ENCODE results near the gene AFG1L.
"Not testable (repeated sequence)": the region's sequence is repeated elsewhere in the genome, so short reads cannot be mapped to it uniquely, and the experiment has no call there.

AFG1L gene

DNA sequence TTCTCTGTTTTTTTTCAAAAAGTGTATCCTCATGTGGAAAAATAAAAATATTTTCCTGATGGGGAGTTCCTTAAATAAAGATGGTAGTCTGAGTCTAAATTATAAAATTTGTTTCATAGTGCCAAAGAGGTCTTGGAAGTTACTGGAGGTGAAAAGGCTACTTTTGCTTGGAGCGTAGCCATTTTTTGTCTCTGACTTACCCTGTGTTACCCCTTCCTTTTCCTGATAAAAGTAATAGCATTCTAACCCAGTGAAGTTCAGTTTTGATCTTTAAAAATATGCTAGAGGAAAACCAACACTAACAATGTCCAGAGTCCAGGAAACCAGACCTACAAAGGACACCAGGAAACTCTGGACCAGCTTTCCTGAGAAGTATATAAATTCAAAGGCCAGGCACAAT lies 153.6 kb downstream of the AFG1L start:
- DNase-seq (ENCODE audit: insufficient read length, low spot score) (no peak), FAIRE-seq (no peak)

DNA sequence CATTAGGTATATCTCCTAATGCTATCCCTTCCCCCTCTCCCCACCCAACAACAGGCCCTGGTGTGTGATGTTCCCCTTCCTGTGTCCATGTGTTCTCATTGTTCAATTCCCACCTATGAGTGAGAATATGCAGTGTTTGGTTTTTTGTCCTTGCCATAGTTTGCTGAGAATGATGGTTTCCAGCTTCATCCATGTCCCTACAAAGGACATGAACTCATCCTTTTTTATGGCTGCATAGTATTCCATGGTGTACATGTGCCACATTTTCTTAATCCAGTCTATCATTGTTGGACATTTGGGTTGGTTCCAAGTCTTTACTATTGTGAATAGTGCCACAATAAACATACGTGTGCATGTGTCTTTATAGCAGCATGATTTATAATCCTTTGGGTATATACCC lies 154.9 kb downstream of the AFG1L start:
- DNase-seq (ENCODE audit: insufficient read length, low spot score); FAIRE-seq: not testable (repeated sequence)

DNA sequence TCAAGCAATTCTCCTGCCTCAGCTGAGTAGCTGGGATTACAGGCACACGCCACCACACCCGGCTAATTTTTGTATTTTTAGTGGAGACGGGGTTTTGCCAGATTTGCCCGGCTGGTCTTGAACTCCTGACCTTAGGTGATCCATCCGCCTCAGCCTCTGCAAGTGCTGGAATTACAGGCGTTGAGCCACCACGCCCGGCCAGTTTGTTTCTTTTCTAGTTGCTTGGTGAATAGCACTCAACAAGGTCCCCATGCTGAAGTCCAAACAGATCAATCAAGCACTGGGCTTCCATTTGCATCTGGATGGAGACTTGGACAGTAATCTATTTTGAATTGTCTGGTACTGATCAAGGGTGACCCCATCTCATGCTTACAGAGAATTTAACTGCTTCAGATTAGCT lies 157.0 kb downstream of the AFG1L start:
- FAIRE-seq (no peak), DNase-seq (ENCODE audit: insufficient read length, low spot score) (no peak)

DNA sequence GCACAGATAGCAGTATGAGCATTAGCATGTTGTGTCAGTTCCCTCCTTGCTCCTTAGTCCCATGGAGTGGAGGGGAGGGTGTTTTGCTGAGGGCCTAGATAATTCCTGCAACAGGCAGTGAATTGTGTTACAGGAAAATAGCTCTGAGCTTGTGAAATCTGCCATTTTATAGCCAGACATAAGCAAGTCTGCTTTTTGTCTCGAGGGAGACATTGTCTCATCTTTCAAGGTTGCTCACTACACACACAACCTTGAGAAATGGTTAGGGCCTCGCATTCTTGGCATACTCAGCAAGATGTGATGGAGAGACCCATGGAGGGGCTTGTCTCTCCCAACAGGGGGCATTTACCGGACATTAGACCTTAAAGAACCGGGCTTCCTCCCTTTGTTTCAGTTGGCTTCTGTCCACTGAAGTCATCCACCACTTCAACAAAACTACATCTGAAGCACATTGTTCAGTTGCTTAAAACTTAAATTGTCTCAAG lies 157.9 kb downstream of the AFG1L start:
- DNase-seq (ENCODE audit: insufficient read length, low spot score) (no peak), FAIRE-seq (no peak)

DNA sequence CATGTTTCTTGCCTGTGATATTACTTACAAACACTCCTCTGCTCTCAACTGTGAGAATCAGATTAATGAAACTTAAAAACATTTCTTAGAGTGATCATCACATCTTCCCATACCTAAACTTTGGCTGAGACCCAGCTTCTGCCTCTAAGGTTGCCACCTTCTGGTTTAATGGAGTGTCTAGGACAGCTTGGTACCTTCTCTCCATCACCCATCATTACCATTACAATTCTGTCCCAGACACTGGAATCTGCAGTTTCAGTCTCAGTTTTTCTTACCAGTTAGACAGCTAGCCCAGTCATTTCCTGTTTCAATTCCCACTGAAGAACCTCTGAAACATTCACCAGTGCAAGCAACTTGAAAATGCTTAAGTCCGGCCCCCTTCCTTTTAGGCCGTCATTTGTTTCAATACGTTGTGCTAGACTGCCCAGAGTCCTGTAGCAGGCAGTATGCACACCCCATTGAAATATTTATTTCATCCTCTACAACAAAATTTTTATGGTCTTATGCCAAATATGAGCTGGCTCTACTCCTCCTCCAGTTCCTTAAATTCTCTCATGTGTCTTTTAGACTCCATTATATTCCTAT lies 158.8 kb downstream of the AFG1L start:
- DNase-seq (ENCODE audit: insufficient read length, low spot score) (no peak), FAIRE-seq (peak; percentile 65)

DNA sequence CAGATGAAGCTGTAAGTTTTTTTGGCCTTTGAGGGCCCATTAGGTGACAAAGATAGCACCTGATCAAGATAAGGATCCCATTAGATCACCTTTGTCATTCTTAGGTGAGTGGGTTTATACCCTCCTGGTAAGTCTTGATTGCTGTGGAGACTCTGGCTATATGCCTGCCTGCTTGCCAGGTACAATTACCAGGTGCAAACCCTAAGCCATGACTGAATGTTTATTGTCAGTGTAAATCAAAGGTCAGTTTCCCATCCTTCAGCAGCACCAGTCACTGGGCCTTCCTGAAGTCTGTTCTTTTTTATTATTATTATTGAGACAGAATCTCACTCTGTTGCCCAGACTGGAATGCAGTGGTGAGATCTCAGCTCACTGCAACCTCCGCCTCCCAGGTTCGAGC lies 159.5 kb downstream of the AFG1L start:
- DNase-seq (ENCODE audit: insufficient read length, low spot score): no peak
- FAIRE-seq: no peak

DNA sequence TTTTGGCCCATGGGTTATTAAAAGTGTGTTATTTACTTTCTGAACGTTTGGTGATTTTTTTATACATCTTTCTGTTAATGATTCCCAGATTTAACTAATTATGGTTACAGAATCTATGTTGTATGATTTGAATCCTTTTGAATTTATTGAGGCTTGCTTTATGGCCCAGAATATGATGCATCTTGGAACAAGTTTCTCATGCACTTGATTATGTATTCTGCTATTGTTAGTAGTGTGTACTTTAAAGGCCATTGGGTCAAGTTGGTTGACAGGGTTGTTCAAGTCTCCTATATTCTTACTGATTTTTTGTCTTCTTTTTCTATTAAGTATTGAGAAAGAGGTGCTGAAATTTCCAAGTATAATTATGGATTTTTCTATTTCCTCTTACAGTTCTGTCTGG lies 160.8 kb downstream of the AFG1L start:
- FAIRE-seq: no peak
- DNase-seq (ENCODE audit: insufficient read length, low spot score): no peak

DNA sequence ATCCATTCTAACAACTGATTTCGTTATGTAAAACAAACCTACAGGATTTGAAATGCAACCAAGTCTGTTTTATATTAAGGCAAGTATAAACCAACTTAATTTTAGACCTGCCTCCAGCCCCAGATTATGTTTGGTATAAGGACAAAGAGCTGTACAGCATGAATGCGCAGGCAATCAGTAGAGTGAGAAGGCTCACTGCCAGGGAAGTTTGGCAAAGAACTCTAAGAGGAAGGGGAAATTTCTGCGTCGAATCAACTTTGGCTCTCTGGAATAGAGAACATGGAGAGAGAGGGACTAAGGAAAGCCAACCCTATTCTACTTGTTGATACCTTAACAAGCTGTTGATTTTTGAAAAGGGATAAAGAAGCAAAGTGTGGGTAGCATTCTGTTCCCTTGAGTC lies 168.9 kb downstream of the AFG1L start:
- no peak for FAIRE-seq
- no peak for DNase-seq (ENCODE audit: insufficient read length, low spot score)

DNA sequence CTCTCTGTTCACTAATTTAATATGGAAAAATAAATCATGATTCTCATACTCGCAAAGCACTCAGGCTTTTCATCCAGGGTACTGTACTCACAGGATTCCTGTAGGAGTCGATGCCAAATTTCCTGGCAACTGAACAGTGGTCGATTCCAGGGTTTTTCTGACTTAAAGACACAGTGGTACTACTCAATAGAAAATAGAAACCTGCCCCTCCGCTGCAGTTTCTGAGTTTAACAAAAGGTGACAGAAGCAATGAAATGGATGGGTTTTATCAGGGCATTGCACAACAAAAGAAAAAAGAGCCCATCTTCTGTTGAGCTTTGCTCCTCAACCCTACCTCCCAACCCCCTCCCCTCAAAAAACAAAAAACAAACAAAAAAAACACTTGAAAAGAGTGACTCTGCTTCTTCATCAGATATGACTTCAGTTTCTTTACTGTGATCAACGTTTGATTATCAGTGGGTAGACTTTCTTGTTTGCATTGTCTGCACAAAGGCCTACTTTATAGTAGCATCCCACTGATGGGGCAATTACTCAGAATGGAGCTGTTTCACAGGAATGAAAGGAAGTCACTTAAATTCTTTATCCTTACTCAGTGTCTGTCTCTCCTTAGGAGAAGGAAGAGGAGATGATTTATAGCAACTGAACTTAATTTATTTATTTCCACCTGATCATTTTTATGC lies 169.7 kb downstream of the AFG1L start:
- no peak for DNase-seq (ENCODE audit: insufficient read length, low spot score)
- peak; percentile 11 for FAIRE-seq

DNA sequence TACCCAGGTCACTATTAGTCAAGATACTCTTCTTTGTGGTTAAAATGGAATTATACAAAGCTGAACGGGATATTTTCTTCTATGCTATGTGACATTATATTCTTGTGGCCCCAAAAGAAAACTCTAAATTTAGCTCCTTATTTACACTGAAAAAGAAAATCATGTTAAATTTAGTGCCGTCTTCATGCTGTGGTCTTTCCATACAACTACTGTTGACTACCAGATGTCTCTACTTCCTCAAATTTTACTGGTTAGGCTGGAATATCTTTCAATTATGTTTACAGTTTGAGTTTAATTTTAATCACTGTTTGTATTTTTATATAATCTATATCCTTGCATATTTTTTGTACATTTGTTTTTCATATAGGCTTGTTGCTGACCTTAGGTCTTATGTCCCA lies 170.2 kb downstream of the AFG1L start:
- FAIRE-seq (no peak), DNase-seq (ENCODE audit: insufficient read length, low spot score) (no peak)

DNA sequence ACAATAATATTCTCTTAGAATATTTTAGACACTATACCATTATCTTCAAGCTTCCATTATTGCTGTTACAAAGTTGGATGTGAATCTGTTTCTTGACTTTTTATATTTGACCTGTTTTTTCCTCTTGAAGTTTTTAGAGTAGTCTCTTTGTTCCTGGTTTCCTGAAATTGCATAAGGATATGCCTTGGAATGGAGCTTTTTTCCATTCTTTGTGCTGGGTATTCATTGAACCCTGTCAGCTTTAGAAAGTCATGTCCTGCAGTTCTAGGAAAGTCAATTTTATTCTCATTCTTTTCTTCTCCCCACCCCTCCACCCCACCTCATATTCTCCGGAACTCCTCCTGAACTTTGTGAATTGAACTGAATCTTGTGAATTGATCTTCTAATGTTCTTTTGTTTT lies 173.5 kb downstream of the AFG1L start:
- DNase-seq (ENCODE audit: insufficient read length, low spot score) (no peak), FAIRE-seq (no peak)

DNA sequence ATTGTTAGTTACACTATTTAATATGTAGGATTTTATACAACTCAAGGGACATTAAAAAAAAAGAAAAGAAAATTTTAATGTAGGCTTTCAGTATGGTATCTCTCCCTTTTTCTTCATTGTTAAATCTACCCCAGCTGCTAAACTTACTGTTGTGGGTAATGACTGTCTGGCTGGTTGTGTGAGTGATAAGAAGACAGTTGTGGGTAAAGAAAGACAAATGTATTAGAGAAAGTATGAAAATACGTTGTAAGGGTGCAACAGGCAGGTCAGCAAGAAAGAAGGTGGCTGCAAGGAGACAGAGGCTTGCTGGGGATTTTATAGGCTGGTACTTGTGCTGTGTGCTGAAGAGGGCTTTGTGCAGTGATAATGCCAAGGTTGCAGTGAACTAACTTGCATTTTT lies 174.5 kb downstream of the AFG1L start:
- DNase-seq (ENCODE audit: insufficient read length, low spot score) (no peak), FAIRE-seq (no peak)

DNA sequence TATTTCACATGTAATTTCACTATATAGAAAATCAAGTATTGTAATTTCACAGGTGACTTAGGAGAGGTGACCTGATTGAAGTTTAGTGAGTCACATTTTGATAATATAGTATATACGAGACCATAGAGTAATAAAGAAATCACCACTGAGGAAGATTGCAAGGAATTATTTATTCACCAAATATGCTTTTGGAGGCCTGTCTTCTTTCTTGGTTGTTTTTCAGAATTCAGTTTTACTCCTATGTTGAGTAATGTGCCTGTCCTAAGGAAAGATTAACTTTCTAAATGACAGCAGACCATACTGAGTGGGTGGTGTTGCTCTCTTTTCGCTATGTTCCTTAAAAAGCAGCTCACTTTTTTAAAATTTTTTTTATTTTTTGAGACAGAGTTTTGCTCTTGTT lies 178.3 kb downstream of the AFG1L start:
- FAIRE-seq (no peak), DNase-seq (ENCODE audit: insufficient read length, low spot score) (no peak)

DNA sequence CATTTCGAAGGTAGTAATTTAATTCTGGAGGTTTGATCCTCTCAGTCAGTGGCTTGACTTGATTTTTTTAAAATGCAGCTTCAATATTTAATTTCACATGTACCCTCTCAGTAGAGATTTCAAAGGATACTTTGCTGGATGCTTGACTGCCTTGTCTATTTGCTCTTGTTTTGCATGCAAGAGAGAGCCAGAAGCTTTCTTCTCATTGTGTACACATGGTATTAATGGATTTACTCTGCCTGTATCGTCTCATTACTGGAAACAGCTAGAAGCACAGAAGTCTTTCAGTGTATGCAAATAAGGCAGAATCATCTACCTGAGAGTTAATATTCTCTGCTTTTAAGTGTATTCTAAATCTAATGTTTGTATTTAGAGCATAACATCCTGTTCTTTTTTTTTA lies 181.5 kb downstream of the AFG1L start:
- FAIRE-seq: no peak
- no peak for DNase-seq (ENCODE audit: insufficient read length, low spot score)

DNA sequence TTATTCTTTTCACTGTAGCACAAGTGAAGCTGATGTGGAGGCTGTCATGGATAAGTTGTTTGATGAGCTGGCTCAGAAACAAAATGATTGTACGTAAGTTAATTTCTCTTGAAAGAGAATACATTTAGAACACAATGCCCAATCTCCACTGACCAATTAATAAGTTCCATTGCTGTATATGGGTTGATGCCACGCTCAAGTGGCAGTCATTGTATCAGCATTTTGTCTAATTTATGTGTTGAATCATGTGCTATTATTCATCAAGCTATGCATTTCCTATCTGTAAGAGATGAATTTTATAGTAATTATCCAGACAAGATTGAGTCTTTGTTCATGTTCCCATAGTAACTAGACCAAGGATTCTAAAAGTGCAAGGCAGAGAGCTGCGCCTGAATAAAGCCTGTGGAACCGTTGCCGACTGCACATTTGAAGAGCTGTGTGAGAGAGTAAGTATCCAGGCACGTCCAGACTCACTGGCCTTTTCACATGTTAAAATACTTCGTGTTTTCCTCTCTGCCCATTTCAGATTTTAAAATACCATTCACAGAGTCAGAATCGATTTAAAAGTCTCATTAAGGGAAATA lies 182.1 kb downstream of the AFG1L start:
- FAIRE-seq (no peak), DNase-seq (ENCODE audit: insufficient read length, low spot score) (no peak)

DNA sequence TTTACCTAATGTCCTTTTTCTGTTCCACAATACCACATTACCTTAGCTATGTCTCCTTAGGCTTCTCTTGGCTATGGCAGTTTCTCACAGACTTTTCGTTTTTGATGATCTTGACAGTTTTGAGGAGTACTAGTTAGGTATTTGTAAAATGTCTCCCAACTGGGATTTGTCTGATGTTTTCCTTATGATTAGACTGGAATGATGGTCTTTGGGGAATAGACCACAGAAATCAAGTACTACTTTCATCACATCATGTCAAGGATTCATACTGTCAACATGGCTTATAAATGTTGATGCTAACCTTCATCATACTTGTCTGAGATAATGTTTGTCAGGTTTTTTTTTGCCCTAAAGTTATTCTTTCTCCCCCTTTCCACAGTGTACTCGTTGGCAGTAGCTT lies 187.7 kb downstream of the AFG1L start:
- FAIRE-seq (no peak), DNase-seq (ENCODE audit: insufficient read length, low spot score) (no peak)

DNA sequence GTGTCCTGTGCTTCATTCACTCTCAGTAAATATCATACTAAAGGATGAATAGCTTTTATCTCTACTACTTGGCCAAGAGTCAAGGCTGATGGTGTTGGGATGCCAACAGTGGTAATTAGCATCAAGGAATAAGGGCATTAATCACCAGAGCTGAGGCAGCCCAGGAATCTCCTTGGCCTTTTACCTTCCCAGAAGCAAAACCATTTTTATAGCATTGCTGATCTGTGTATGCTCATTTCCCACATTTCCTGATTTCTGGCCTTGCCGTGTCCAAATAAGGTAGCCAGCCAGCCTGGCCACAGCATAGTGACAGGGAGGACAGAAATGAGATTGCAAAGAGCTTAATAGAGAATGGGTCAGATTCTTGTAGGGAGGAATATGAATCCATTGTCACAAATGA lies 189.2 kb downstream of the AFG1L start:
- DNase-seq (ENCODE audit: insufficient read length, low spot score) (no peak), FAIRE-seq (no peak)

DNA sequence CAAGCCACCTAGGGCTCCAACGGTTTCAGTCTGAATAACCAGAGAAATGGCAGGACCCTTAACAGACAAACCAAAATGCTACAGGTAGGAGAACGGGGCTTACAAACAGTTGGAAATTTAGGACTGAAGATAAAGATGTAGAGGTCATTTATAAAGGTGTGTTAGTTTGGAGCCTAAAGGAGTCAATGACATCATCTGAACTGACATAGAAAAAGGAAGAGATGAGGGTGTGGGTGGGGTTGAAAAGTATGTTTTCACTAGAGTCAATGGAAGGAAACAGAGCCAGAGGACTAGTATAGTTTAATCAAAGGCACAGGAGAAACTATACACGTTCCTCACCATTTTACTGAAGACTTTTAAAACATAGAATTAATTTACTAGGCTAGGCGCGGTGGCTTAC lies 194.8 kb downstream of the AFG1L start:
- DNase-seq (ENCODE audit: insufficient read length, low spot score) (no peak), FAIRE-seq (no peak)

DNA sequence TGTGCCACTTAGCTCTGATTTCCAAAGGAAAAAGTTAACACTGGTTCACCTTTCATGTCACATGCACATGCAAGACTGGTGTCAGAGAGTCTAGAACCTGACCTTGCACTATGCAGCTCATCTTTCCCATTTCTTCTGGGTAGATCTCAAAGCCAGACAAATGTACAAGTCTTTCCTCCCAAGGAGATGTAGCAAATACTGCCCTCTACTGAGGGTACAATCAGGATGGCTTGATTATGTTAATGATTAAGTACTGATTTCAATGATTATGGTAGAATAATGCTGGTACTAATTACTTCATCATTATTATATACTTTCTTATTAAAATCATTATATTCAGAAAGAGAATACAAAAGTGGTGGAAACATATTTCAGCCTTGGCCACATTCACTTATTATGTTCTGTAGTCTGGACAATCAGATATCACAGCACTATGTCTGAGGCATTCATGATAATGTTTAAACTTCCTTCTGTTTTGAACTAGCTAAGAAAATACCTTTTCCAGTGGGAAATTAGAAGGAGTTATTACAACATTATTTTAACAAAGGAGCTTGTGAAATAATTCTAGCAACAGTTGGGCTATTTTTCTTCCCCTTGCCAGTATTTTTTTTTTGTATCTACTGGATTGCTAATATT lies 197.4 kb downstream of the AFG1L start:
- FAIRE-seq (no peak), DNase-seq (ENCODE audit: insufficient read length, low spot score) (peak; percentile 9)

DNA sequence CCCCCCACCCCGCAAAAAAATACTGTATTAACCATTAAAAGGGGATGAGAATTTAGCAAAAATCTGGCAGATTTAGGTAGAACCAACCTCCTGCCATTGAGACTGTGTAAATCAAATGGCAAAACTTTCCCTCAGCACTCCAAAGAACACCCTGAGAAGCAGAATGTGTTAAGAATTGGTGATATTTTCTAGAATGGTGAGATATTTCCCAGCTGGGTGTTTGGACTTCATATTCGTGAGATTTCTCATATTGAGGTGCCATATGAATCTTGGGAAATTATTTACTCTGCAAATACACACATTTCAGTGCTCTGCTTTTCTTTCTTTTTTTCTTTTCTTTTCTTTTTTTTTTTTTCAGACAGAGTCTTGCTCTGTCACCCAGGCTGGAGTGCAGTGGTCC lies 199.6 kb downstream of the AFG1L start:
- no peak for DNase-seq (ENCODE audit: insufficient read length, low spot score)
- FAIRE-seq: no peak

DNA sequence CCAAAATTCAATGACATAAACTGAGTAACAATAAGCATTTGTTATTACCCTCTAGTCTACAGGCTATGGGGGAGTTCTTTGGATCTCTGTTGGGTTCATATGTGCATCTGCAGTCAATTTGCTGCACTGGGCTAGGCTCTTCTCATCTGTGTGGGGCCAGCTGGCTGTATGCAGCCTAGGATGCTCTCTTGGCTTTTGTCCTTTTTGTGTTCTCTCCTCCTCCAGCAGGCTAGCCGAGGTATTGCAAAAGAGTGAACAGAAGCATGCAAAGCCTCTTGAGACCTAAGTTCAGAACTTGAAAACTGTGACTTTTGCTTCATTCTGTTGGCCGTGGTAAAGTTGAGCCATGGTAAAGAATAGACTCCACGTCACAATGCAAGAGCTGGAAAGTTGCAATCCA lies 203.0 kb downstream of the AFG1L start:
- DNase-seq (ENCODE audit: insufficient read length, low spot score) (peak; percentile 8), FAIRE-seq (peak; percentile 73)

DNA sequence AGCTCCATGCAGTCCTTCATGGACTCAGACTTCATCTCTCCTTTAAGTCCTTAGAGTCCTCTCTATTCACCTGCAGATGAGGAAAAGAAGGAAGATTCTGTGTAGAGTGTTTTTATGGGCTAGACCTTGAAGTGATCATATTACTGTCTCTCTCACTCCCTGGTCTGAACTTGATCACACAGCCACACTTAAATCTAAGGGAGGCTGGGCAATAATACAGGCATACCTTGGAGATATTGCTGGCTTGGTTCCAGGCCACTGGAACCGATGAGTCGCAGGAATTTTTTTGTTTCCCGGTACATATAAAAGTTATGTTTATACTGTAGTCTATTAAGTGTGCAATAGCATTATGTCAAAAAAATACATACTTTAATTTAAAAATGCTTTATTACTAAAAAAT lies 206.7 kb downstream of the AFG1L start:
- no peak for DNase-seq (ENCODE audit: insufficient read length, low spot score)
- FAIRE-seq: no peak
